Measurements from ENCODE around the gene IGFBPL1. TPM values are rescaled to one million over a fixed set of nuclear protein-coding genes. Genes with fewer than 3 reads are reported as not detected.

IGFBPL1 gene
- total RNA-seq, 2 donors from 2014 or later = 0.32 to 14.3 TPM

GRCh38 chr9:38396371-38396671, 27.9 kb downstream of the IGFBPL1 start:
- Histone ChIP-seq H3K36me3 (no peaks in the 10 kb centered on the region), H3K4me1 (replicated peaks) (peaks cover 5% of the 10 kb centered on the region), H3K27ac (no peak overlapping the region), H3K27me3 (replicated peaks; ENCODE audit: insufficient read depth) (no peaks in the 10 kb centered on the region), H3K4me3 (no peak overlapping the region), H3K9me3 (no peaks in the 10 kb centered on the region)
- intact Hi-C loops (cut with DNase I) = loop anchor here (5.0 to 10.0 kb wide), 2 partner anchors 324 to 912 kb away; partner anchors contain the start of gene POLR1E
- WGBS = 89% methylated on average over 10 of the region's 10 CpGs
- no peak for TF ChIP-seq POLR2AphosphoS5 (IDR thresholded peaks at IDR 0.05)
- no peak for TF ChIP-seq POLR2A (IDR thresholded peaks at IDR 0.05)
- TF ChIP-seq, protein P1, sequence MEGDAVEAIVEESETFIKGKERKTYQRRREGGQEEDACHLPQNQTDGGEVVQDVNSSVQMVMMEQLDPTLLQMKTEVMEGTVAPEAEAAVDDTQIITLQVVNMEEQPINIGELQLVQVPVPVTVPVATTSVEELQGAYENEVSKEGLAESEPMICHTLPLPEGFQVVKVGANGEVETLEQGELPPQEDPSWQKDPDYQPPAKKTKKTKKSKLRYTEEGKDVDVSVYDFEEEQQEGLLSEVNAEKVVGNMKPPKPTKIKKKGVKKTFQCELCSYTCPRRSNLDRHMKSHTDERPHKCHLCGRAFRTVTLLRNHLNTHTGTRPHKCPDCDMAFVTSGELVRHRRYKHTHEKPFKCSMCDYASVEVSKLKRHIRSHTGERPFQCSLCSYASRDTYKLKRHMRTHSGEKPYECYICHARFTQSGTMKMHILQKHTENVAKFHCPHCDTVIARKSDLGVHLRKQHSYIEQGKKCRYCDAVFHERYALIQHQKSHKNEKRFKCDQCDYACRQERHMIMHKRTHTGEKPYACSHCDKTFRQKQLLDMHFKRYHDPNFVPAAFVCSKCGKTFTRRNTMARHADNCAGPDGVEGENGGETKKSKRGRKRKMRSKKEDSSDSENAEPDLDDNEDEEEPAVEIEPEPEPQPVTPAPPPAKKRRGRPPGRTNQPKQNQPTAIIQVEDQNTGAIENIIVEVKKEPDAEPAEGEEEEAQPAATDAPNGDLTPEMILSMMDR (IDR thresholded peaks at IDR 0.05) = no peak
- DNase-seq (ENCODE audit: low spot score) = no peak

- intact Hi-C loops (cut with DNase I) = loop anchor here (5.0 to 10.0 kb wide), 2 partner anchors 324 to 911 kb away; partner anchors contain the start of gene POLR1E
- peaks cover 5% of the 10 kb centered on the region for H3K4me1 ChIP-seq (replicated peaks)
Observed at GRCh38 chr9:38395653-38396370, 28.4 kb downstream of the IGFBPL1 start.

GRCh38 chr9:38394416-38394815, 29.8 kb downstream of the IGFBPL1 start:
- Histone ChIP-seq H3K27ac (no peak overlapping the region), H3K36me3 (no peaks in the 10 kb centered on the region), H3K9me3 (no peaks in the 10 kb centered on the region), H3K27me3 (replicated peaks; ENCODE audit: insufficient read depth) (no peaks in the 10 kb centered on the region), H3K4me3 (no peak overlapping the region), H3K4me1 (replicated peaks) (peaks cover 5% of the 10 kb centered on the region)
- DNase-seq (ENCODE audit: low spot score) = no peak
- intact Hi-C loops (cut with DNase I) = loop anchor here (10.0 kb wide), 1 partner anchor 910 kb away; the partner anchor contains the start of gene POLR1E
- TF ChIP-seq POLR2A (IDR thresholded peaks at IDR 0.05) (no peak), POLR2AphosphoS5 (IDR thresholded peaks at IDR 0.05) (no peak)
- TF ChIP-seq, protein P1 (IDR thresholded peaks at IDR 0.05) = no peak
- WGBS = 75% methylated on average over 9 of the region's 9 CpGs

More at GRCh38 chr9:38395653-38396370, 28.4 kb downstream of the IGFBPL1 start:
- 96% methylated on average over 21 of the region's 30 CpGs for WGBS
- no peak overlapping the region for H3K27ac ChIP-seq
- no peaks in the 10 kb centered on the region for H3K9me3 ChIP-seq
- H3K27me3 ChIP-seq (replicated peaks; ENCODE audit: insufficient read depth) = no peaks in the 10 kb centered on the region
- DNase-seq (ENCODE audit: low spot score) = no peak
- TF ChIP-seq, protein P1 (IDR thresholded peaks at IDR 0.05) = no peak
- TF ChIP-seq POLR2AphosphoS5 (IDR thresholded peaks at IDR 0.05) = no peak
- no peak for TF ChIP-seq POLR2A (IDR thresholded peaks at IDR 0.05)
- no peaks in the 10 kb centered on the region for H3K36me3 ChIP-seq
- H3K4me3 ChIP-seq = no peak overlapping the region

- Histone ChIP-seq H3K4me3 (peak overlapping the region; percentile 65 to 67), H3K4me1 (replicated peaks) (peaks cover 5% of the 10 kb centered on the region), H3K36me3 (no peaks in the 10 kb centered on the region), H3K9me3 (no peaks in the 10 kb centered on the region), H3K27me3 (replicated peaks; ENCODE audit: insufficient read depth) (no peaks in the 10 kb centered on the region), H3K27ac (peak overlapping the region; percentile 64 to 77)
- intact Hi-C loops (cut with DNase I) = loop anchor here (10.0 kb wide), 1 partner anchor 908 kb away; the partner anchor contains the start of gene POLR1E
- WGBS = 10% methylated on average over 9 of the region's 9 CpGs
- no peak for DNase-seq (ENCODE audit: low spot score)
- TF ChIP-seq POLR2AphosphoS5 (IDR thresholded peaks at IDR 0.05) = no peak
- TF ChIP-seq, protein P1 (IDR thresholded peaks at IDR 0.05) = no peak
Observed at GRCh38 chr9:38393128-38393796, 31.0 kb downstream of the IGFBPL1 start.
